Measurements from ENCODE around the gene SCML1. TPM values are rescaled to one million over a fixed set of nuclear protein-coding genes. Genes with fewer than 3 reads are reported as not detected.

SCML1 gene
- total RNA-seq, 1 donor from 2014 or later: 4.0 TPM

- peaks cover 2% of the 10 kb centered on the region for H3K27me3 ChIP-seq (ENCODE audit: control insufficient read depth, insufficient read depth, low read length)
- no peaks in the 10 kb centered on the region for H3K36me3 ChIP-seq (ENCODE audit: control insufficient read depth, insufficient read depth, low read length)
- no peak for DNase-seq (ENCODE audit: low read depth)
- no peak overlapping the region for H3K4me3 ChIP-seq (ENCODE audit: low read depth, low read length)
- TF ChIP-seq CTCF (IDR thresholded peaks at IDR 0.05; ENCODE audit: insufficient read depth, low read length, poor library complexity, severe bottlenecking): no peak
Measured at GRCh38 chrX:17748684-17749083, 11.4 kb downstream of the SCML1 start.

GRCh38 chrX:17750436-17750835 lies 13.1 kb downstream of the SCML1 start:
- no peak overlapping the region for H3K4me3 ChIP-seq (ENCODE audit: low read depth, low read length)
- H3K27me3 ChIP-seq (ENCODE audit: control insufficient read depth, insufficient read depth, low read length): peaks cover 2% of the 10 kb centered on the region
- no peaks in the 10 kb centered on the region for H3K36me3 ChIP-seq (ENCODE audit: control insufficient read depth, insufficient read depth, low read length)
- DNase-seq (ENCODE audit: low read depth): no peak
- TF ChIP-seq CTCF (IDR thresholded peaks at IDR 0.05; ENCODE audit: insufficient read depth, low read length, poor library complexity, severe bottlenecking): no peak

- no peak for DNase-seq (ENCODE audit: low read depth)
- H3K4me3 ChIP-seq (ENCODE audit: low read depth, low read length): no peak overlapping the region
- H3K27me3 ChIP-seq (ENCODE audit: control insufficient read depth, insufficient read depth, low read length): no peaks in the 10 kb centered on the region
- no peak for TF ChIP-seq CTCF (IDR thresholded peaks at IDR 0.05; ENCODE audit: insufficient read depth, low read length, poor library complexity, severe bottlenecking)
- no peaks in the 10 kb centered on the region for H3K36me3 ChIP-seq (ENCODE audit: control insufficient read depth, insufficient read depth, low read length)
Measured at GRCh38 chrX:17758382-17758781, 21.1 kb downstream of the SCML1 start.

- DNase-seq (ENCODE audit: low read depth): no peak
- TF ChIP-seq CTCF (IDR thresholded peaks at IDR 0.05; ENCODE audit: insufficient read depth, low read length, poor library complexity, severe bottlenecking): no peak
- no peak overlapping the region for H3K4me3 ChIP-seq (ENCODE audit: low read depth, low read length)
Measured at GRCh38 chrX:17759990-17760389, 22.7 kb downstream of the SCML1 start.

GRCh38 chrX:17767734-17768133 lies 30.4 kb downstream of the SCML1 start:
- Histone ChIP-seq H3K36me3 (ENCODE audit: control insufficient read depth, insufficient read depth, low read length) (no peaks in the 10 kb centered on the region), H3K4me3 (ENCODE audit: low read depth, low read length) (no peak overlapping the region), H3K27me3 (ENCODE audit: control insufficient read depth, insufficient read depth, low read length) (peaks cover 5% of the 10 kb centered on the region)
- no peak for TF ChIP-seq CTCF (IDR thresholded peaks at IDR 0.05; ENCODE audit: insufficient read depth, low read length, poor library complexity, severe bottlenecking)
- no peak for DNase-seq (ENCODE audit: low read depth)

More at GRCh38 chrX:17759990-17760389, 22.7 kb downstream of the SCML1 start:
- Histone ChIP-seq H3K27me3 (ENCODE audit: control insufficient read depth, insufficient read depth, low read length) (no peaks in the 10 kb centered on the region), H3K36me3 (ENCODE audit: control insufficient read depth, insufficient read depth, low read length) (no peaks in the 10 kb centered on the region)

- Histone ChIP-seq H3K4me3 (ENCODE audit: low read depth, low read length) (no peak overlapping the region), H3K27me3 (ENCODE audit: control insufficient read depth, insufficient read depth, low read length) (peaks cover 5% of the 10 kb centered on the region), H3K36me3 (ENCODE audit: control insufficient read depth, insufficient read depth, low read length) (no peaks in the 10 kb centered on the region)
- DNase-seq (ENCODE audit: low read depth): no peak
- no peak for TF ChIP-seq CTCF (IDR thresholded peaks at IDR 0.05; ENCODE audit: insufficient read depth, low read length, poor library complexity, severe bottlenecking)
Measured at GRCh38 chrX:17768997-17769396, 31.7 kb downstream of the SCML1 start.

Data from kidney epithelial cell (primary cell).